GM13977 (cell line): ENCODE data around the gene ATP5PO.
A peak's percentile ranks its signal among the peaks of the same experiment; 100 is the strongest.
"Not testable (repeated sequence)": the region's sequence is repeated elsewhere in the genome, so short reads cannot be mapped to it uniquely, and the experiment has no call there.

ENCODE experiments used
- DNase-seq: peaks from one replicate; pipeline ENCODE4 v3.0.0; 2012; ENCODE audit warnings: low spot score
- CTCF ChIP-seq: IDR thresholded peaks from 2 replicates; pipeline ENCODE4 v1.5.1; 2012; ENCODE audit warnings: mild to moderate bottlenecking, control low read depth; ENCODE audit not compliant: insufficient read depth; ENCODE audit errors: extremely low read depth, missing control alignments
- in situ Hi-C: fragments of 300-500 bp; cut with MboI; formaldehyde crosslinking; loops from one replicate; pipeline ENCODE4 v1.12.0; 2022; ENCODE audit warnings: low sequenced_read_pairs, low pct_unique_long_range_greater_than_20kb, mixed read lengths, inconsistent platforms; ENCODE audit not compliant: unreplicated experiment

The ATP5PO gene

DNA sequence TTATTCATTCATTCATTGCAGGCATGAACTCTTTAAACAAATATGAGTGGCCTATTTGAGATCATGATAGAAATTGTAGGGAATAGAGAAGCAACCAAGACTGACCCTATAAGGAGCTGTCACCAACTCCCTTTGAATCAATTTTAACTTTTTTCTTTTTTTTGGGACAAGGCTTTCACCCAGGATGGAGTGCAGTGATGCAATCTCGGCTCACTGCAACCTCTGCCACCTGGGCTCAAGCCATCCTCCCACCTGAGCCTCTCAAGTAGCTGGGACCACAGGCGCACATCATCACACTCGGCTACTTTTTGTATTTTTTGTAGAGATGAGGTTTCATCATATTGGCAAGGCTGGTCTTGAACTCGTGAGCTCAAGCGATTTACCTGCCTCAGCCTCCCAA, 17.1 kb upstream of the ATP5PO start:
- no peak for TF ChIP-seq CTCF
- DNase-seq, result no peak
- in situ Hi-C loops, result no loop called here

DNA sequence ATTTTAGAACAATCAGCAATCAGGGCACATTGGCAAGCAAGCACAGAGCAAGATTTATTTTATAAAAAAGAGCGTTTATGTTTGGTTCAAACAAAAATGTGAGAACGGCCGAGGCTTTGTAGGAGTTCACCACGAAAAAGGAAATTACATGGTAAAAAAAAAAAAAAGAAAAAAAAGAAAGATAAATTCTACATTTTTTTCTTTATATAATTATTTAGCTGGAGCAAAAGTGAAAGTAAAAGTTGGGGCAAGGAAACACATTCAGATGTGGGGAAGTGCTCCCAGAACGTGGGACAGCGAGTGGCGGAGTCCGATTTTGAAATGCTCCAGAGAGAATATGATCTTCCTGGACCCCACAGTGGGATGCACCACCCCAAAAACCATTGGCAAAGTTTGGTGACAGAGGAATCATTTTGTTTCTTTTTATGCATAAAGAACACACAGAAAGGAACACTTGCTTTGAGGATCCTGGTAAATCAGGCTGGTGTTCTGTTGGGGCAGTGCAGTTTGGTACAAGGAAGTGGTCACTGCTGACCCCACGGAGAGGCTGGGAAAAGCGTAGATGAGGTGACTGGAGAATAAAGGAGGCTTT, 16.3 kb upstream of the ATP5PO start:
- TF ChIP-seq CTCF, result no peak
- in situ Hi-C loops, result no loop called here
- peak; percentile 40 for DNase-seq

GRCh38 chr21:33931052-33931798, 15.6 kb upstream of the ATP5PO start:
- DNase-seq, in situ Hi-C loops: not testable (repeated sequence)

- not testable (repeated sequence) for DNase-seq
Measured at GRCh38 chr21:33926248-33926647, 10.6 kb upstream of the ATP5PO start.

DNA sequence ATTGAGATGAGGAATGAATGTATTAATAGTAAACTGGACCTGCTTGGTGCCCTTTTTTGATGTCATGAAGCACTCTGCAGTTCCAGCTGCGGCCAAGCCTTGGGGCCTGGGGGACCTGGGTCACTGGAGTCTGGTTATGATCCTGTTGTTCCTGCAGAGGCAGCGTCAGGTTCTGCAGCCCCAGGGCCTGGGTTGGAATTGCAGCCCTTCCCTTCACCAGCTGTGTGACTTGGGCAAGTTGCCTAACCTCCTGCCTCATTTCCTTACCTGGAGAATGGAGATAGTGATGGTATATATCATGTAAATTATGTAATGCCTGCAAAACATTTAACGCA, 9.1 kb upstream of the ATP5PO start:
- DNase-seq, result no peak
- in situ Hi-C loops, result loop anchor here (25.0 kb wide), 1 partner anchor 688 kb away; the partner anchor contains the start of gene RCAN1
- no peak for TF ChIP-seq CTCF

More at GRCh38 chr21:33926248-33926647, 10.6 kb upstream of the ATP5PO start:
- in situ Hi-C loops, result not testable (repeated sequence)

GRCh38 chr21:33924079-33924765, 8.6 kb upstream of the ATP5PO start:
- in situ Hi-C loops, result loop anchor here (25.0 kb wide), 1 partner anchor 688 kb away; the partner anchor contains the start of gene RCAN1
- peak; percentile 75 for DNase-seq
- peak; percentile 91 for TF ChIP-seq CTCF

GRCh38 chr21:33917421-33917820, 1.8 kb upstream of the ATP5PO start:
- in situ Hi-C loops, result loop anchor here (25.0 kb wide), 1 partner anchor 695 kb away; the partner anchor contains the start of gene RCAN1
- TF ChIP-seq CTCF, result no peak
- DNase-seq, result no peak
